HTR-8/SVneo (cell line): ENCODE results near the gene MAGI1.
A peak's percentile ranks its signal among the peaks of the same experiment; 100 is the strongest.

ENCODE experiments used
- DNase-seq: peaks from one replicate; pipeline ENCODE4 v3.0.0; 2011; ENCODE audit warnings: low spot score, mixed read lengths; ENCODE audit not compliant: insufficient read length
- FAIRE-seq: peaks from 2 replicates; lab custom pipeline; 2011; peaks lifted over from hg19 to GRCh38; lab: Jason Lieb, UNC

The MAGI1 gene

DNA sequence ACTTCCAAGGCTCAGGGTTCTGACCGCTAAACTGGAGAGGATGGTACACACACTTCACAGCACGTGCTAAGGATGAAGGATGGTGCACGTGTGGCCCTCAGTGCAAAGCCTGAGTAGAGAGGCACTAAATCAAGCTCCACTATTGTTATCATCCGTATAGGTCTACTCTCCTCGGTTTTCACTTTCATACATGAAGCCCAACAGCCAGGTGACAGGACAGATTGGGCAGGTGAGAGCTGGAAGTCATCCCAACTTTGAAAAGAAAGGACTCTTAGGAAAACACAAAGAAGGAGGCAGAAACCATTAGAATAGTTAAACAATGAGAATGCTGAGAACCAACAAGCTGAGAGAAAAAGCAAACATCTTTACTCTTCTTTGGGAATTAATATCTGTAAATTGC lies 21.1 kb downstream of the MAGI1 start:
- DNase-seq: no peak

DNA sequence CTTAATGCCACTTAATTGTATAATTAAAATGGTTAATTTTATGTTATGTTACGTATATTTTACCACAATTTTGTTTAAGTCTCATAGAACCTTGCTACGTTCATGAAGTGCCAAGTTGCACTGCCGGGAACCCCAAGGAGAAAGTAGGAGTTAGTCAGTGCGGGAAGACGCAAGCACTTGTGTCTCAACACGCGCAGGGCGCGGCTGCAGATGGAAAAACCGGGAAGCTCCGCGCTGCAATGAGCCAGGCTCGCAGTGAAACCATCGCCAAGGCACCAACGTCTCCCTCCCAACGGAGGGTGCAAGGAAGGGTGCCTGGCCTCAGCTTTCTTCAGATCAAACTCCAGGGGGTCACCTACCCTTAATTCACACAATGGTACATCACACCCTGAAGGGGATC lies 21.6 kb downstream of the MAGI1 start:
- FAIRE-seq: no peak
- no peak for DNase-seq

More for the DNA sequence above, 21.1 kb downstream of the MAGI1 start:
- no peak for FAIRE-seq

DNA sequence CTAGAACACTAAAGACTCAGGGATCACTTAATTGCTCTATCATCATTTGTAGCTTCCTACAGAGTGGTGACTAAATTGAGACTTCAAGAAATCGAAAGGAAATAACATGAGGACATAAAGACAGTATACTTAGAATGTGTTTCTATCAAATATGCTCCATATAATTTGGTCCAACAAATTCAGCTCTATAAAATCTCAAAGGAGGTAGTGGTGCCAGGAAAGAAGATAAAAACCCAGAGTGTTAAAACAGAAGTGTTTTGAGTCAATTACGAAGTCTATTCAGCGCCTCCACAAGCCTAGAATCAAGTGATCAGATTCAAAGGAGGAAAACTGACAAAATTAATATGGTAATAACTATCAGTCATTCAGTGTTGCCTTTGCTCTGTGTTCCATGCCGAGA lies 22.9 kb downstream of the MAGI1 start:
- DNase-seq (no peak), FAIRE-seq (no peak)

DNA sequence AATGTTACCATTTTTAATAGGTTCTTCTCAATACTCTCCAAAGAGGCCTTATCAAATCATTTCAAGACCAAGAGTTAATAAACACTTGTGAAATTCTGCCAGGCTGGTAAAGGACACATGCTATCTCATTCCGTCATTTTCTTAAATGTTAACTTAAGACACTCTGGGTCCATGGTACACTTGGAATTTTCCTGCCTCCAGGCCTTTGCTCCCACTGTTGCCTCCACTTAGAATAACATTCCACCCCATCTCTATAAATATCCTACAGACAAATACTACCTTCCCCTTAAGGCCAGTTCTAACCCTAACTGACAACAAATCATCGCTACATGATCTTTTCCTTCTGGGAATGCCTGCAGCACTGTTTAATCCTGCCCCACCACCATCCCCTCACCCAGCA lies 24.1 kb downstream of the MAGI1 start:
- DNase-seq (no peak), FAIRE-seq (no peak)

DNA sequence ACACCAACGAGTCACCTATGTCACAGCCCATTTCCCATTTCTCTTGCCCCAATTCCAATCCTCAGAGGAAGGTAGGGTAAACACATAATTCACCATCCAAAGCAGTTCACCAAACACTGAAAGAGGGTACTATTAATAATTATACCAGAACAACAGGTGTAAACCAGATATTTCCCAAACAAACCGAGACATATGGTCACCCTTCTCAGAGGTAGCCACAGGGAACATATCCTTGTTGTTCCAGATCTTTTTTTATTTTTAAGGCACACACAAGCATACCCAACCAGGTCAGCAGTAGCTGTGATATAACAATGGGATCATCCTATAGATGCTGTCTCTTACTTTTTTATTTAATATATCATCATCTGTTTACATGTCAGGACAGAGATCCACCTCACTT lies 24.7 kb downstream of the MAGI1 start:
- no peak for FAIRE-seq
- DNase-seq: no peak

DNA sequence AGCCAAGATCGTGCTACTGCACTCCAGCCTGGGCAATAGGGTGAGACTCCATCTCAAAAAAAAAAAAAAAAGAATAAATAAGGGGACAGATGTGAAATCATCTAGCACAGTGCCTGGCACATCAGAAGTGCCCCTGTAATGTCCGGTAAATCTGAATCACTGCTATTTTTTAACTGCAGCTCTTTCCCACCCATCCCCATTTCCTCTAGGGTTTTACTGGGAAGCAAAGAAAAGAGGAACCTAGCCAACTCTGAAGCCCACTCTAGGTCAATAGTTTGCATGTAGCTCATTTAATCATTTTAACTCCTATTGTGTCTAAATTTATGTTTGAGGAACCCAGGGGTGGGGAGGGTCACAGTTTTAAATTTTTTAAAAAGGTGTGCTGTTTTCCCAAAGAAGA lies 26.0 kb downstream of the MAGI1 start:
- DNase-seq (no peak), FAIRE-seq (no peak)

DNA sequence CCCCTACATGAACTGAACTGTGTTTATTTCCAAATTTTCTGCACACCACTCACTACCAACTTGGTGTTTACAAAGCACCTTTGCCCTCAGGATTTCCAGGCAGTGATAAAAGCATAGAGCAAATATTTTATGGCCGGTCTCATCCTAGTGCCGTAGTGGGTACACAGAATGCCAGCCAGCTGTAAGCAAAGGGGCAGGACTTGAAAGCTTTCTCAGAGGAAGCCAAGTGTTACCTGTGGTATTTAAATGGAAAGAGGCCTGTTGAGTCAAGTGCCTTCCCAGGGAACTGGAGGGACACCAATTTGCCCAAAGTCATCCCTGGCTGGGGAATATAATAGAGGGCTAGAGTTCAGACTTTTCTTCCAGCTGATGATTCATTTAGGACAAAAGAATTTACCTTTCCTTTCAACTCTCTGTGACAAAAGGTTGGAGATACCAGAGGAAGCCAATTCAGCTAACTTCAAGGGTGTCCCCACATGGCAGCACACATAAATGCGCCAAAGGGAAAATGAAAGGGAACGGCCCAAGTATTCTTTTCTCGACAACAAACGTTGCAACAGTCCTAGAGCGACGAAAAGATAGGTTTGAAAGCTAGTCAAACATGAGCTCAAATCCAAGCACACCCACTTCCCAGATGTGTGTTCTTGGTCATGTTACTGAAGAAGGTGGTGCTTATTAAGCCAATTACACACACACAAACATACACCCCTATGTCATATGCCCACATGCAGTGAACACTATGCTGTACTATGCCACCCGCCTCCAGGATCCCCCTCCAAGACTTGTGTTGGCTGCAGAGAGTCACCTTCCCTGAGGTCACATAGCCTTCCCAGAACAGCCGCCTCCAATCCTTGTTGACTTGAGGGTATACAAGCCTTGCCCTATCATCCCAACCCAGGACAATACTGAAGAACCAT lies 27.7 kb downstream of the MAGI1 start:
- FAIRE-seq: no peak
- DNase-seq: no peak

DNA sequence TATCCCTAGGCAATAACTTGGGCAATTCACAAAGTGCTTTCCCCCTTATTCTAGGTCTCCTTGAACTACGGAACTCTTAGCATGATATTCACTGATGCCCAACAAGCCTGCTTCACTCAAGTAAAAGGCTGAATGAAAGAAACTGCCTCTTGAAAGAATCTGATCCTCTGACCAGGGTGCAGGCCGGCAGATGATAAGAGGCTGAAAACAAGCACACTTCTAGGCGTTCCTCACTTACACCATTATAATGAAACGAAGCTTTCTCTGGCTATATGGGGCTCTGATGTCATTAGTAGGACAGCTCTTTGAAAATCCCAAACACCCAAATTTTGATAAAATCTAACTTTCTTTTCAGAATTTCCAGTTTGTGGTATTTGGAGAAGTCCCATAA lies 28.4 kb downstream of the MAGI1 start:
- DNase-seq: no peak
- FAIRE-seq: no peak

DNA sequence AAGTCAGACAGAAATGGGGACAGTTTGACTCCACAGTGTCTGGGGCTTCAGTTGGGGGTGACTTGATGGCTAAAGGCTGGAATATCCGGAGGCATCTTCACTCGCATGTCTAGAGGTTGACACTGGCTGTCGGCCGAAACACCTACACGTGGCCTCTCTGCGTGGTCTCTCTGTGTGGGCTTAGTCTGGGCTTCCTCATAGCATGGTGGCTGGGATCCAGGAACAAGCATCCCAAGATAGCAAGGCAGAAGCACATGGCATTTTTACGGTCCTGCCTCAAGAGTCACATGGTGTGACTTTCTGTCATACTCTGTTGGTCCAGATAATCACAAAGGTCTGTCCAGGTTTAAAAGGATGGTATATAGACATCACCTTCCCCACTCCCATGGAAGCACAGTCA lies 34.5 kb downstream of the MAGI1 start:
- DNase-seq (no peak), FAIRE-seq (no peak)

DNA sequence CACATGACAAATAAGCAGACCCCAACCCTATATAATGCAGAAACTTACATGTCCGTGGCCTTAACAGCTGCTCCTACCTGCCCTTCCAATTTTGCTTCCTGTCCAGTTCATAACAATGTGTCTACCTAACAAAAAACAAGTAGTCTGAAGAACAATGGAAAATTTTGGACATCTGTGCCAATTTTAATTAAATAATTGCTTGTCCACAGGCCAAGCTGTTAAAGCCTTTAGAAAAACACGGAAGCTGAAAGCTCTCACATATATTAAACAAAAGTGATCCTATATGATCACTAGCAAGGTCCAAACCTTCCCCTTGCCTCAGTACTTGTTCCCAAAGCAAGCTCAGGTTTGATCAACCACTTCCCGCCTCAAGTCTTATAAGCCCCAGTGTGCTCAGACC lies 37.1 kb downstream of the MAGI1 start:
- FAIRE-seq (no peak), DNase-seq (no peak)

DNA sequence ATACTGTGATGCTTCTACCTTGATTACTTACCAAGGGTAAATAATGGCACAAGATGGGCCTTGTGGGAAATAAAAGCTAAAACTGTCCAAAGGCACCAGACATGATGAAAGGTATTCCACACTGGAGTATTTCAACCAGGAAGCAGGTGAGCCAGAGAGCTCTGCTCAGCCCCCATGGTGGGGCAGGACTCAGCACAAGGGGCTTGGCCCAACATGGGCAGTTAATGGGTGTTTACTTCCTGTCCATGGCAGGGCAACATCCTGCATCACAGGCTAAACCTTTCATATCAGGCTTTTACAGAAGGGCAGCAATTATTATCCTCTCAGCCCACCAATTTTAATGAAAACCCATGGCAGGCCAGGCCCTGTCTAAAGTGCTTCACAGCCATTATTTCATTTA lies 38.2 kb downstream of the MAGI1 start:
- FAIRE-seq (no peak), DNase-seq (no peak)

DNA sequence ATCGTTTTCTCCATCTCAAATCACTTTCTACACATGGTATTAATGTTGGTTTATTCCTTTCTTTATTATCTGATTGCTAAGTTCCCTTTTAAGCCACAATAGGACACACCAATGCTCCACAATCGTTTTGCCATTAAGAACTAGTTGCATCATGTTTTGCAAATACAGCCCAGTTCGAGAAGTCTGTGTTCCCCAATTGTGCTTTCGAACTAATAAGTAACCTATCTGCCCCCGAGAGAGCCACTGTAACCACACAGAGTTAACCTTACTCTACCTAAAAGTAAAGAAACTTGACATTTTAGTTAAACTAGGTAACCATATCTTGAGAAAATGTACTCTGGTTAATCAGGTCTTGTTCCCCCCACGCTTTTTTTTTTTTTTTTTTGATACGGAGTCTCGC lies 39.1 kb downstream of the MAGI1 start:
- no peak for DNase-seq
- no peak for FAIRE-seq

DNA sequence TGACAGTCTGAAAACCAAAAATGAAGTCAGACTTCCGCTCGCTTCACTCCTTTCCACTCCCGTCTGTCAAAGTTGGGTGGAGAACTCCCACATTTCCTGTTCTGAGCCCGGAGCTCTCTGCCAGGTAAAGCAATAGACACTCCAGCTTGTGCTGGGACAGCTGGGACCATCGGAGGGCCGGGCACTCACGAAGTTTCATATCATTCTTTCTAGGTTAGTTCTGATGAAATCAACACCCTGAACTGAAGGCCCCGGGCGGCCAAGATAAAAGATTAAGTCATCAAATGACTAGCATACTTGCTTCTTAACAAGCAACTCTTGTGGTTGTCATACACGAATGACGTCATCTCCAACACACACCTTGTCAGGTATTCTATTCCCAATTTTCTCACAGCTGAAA lies 42.1 kb downstream of the MAGI1 start:
- FAIRE-seq (no peak), DNase-seq (no peak)

DNA sequence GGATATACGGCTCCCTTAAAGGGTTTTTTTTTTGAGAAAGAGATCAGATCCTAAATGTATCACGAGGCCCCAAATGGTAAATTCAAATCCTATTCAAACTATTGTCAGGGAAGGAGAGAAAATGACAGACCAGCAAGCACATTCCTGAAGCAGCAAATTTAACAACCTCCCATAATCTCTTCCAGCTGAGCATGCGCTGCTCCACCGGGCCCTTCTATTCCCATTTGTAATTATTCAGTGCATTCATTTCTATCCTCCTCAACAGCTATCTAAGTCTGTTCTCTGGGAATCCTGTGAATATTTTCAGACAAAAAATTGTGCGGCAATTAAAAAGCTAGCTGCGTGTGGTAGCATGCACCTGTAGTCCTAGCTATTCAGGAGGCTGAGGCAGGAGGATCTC lies 43.2 kb downstream of the MAGI1 start:
- FAIRE-seq: no peak
- DNase-seq: no peak

DNA sequence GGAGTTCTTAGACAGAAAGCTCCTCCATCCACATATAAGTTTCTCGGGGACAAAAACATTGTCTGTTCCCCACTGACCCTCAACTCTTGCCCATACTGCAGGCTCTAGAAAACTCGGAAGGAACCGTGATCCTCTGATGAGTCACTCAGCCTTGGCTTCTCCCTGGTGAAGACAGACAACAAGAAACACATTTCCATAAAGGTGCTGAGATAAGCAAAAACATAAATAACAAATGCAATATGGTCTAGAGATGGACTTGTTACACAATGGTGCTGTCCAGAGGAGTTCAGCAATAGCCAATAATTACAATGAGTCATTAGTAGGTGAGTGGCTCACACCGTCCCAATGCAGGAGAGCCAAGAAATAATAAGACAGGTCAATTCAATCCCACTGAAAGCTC lies 43.7 kb downstream of the MAGI1 start:
- no peak for FAIRE-seq

DNA sequence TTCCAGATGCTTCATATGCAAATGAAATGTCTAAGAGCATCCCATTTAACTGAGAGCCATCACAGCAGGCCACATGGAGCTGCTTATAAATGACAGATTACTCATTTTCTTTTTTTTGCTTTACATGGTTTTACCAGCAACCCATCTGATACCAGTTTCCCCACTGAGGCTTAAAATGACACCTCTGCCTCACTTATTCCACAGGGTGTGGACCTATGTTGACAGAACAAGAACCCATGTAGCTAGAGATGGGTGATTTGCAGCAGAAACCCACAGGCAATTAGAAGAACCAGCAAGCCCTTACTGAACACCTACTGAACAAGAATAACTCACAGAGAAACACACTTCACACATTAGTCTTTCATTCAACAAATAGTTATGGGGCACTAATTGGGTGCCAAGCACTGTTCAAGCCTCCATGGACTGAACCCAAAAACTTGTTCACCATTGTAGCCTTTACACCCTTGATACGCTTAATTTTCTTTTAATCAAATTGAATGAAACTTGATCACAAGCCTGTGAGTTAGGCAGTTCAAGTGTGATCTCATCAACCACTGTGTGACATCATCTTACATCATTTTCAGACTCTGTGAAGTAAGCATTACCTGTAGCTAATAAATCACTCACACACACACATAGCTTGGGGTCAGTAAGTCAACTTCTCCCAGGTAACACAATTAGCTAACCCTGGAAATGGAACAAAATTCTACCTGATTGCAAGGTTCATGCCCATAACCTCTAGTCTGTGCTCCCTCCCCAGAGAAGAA lies 45.4 kb downstream of the MAGI1 start:
- DNase-seq (no peak), FAIRE-seq (peak; percentile 16)

More for the DNA sequence above, 43.7 kb downstream of the MAGI1 start:
- DNase-seq: no peak

DNA sequence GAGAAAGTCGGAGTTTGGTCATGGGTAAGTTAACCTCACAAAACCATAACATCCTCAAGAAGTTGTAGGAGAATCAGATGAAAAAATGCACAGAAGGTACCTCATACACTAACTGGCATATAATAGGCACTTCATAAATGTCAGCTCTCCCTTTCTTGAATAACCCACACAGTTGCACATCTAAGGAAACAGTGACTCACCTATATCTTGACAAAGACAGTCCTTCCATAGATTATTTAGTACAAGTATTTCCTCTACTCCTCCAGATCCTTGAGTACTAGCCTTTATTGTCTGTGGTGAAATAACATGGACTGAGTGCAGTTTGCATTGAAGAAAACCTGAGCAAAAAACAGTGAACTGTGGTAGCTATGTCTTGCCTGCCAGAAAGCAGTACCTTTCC lies 46.6 kb downstream of the MAGI1 start:
- DNase-seq (no peak), FAIRE-seq (no peak)

DNA sequence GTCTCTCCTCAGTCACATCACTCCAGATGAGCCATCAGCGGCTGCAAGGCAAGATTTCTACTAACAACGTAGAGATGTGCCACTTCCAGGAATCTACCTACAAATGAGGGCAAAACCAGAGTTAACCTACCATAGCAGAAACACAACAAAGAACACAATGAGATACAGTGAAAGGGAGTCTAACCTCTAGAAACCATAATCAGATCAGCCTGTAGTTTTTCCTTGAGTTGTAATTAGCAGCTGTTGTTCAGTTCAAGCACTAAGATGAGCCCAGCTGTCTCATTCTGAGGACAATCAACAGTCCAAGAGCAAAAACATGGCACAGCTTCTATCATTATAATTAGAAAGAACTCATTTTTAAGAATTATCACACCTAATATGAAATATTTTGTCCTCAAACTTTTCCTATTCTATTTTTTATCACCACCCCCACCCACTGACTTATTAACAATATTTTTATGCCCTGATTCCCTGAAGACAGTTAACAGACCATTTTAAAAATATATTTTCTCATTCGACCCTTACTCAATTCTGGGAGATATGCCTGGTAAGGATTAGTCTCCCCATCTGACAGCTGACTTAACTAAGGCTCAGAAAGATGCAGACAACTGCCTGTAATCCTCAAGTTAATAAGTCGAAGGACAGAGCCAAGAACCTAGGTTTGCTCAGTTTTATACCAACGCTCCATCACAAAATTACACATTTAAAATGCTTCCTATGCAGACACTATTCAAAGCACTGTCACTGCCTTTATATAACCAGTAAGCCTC lies 50.1 kb downstream of the MAGI1 start:
- peak; percentile 16 for FAIRE-seq
- no peak for DNase-seq

DNA sequence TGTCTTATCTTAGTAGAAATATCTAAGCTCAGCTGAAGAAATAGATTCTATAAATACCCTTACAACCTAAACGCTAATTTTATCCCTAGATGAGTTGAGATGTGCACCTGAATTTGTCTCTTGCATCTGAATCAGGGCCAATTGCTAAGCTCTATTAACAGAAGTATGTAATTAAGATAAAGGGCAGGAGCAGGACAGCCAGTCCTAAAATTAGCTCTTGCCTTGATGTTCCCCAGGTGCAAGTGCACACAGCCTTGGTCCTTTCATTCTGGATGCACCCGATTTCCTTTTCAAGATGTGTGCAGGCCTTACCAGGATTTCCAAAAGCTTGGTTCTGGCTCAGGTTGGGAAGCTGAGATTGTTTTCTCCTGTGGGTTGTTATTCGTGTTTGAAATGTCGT lies 52.4 kb downstream of the MAGI1 start:
- DNase-seq (no peak), FAIRE-seq (no peak)

DNA sequence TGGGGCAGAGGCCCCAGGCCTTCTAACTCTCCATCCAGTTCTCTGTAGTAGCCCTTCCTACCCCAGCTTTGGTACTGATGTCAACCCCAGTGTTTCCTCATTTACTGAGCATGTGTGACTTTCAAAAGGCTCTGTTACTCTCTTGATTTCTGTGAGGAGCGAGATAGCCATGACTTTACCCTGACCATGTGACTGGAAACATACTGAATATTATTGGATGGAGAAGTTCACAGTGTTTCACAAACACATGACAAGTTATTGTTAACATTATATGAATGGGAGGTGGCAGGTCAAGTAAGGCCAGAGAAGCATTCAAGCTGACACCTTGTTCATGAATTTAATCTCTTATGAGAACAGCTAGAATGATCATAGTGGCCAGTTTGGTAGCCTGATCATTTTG lies 53.7 kb downstream of the MAGI1 start:
- DNase-seq: no peak
- FAIRE-seq: no peak

DNA sequence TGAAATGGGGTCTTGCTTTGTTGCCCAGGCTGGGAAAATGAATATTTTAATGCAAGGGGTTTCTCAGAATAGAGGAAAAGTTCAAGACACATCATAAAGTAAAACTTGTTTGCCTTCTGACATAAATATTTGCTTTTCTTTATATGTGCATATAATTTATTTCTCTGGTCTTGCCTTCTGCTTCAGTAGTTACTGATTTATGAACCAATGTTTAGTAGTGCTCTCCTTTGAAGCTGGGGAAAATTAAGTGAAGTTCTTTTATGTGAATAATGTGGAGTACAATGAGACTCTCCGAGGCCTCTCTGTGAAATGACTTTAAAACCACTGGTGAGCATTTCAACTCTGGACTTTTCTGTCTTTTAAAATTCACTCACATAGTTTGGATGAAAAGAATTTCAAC lies 55.6 kb downstream of the MAGI1 start:
- FAIRE-seq: no peak
- no peak for DNase-seq
